ENCODE data around the gene MEIS1.

Gene MEIS1

GRCh38 chr2:66405473-66405872 lies 29.5 kb upstream of the MEIS1 start:
- DNase-seq: no peak
- Histone ChIP-seq H3K27ac (no peak overlapping the region), H3K27me3 (replicated peaks) (no peaks in the 10 kb centered on the region), H3K36me3 (replicated peaks) (no peaks in the 10 kb centered on the region), H3K4me3 (ENCODE audit: low read depth, low read length) (no peak overlapping the region)
- TF ChIP-seq, protein P1, sequence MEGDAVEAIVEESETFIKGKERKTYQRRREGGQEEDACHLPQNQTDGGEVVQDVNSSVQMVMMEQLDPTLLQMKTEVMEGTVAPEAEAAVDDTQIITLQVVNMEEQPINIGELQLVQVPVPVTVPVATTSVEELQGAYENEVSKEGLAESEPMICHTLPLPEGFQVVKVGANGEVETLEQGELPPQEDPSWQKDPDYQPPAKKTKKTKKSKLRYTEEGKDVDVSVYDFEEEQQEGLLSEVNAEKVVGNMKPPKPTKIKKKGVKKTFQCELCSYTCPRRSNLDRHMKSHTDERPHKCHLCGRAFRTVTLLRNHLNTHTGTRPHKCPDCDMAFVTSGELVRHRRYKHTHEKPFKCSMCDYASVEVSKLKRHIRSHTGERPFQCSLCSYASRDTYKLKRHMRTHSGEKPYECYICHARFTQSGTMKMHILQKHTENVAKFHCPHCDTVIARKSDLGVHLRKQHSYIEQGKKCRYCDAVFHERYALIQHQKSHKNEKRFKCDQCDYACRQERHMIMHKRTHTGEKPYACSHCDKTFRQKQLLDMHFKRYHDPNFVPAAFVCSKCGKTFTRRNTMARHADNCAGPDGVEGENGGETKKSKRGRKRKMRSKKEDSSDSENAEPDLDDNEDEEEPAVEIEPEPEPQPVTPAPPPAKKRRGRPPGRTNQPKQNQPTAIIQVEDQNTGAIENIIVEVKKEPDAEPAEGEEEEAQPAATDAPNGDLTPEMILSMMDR (IDR thresholded peaks at IDR 0.05; ENCODE audit: low read depth, low read length, missing control alignments): no peak
- in situ Hi-C loops (cut with HindIII; ENCODE audit: low pct_ligation_motif_present, low sequenced_read_pairs): no loop called here

DNA sequence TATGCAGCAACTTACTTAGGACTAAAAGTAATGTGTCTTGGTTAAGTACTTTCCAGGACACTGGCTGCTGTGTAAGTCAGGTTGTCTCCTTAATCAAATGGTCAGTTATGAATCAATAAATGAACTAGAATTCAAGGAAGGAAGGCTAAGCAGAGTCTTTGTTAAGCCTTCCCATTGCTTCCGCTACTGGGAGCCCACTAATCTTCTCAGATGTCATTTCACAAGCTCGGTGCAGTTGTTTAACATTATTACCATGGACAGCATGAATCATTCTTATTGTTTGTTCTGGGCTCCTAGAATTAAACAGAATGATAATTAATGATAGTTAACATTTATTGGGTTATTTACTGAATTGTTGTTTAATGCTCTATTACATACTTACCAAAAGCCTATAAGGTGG lies 26.0 kb upstream of the MEIS1 start:
- Histone ChIP-seq H3K27me3 (replicated peaks) (no peaks in the 10 kb centered on the region), H3K4me3 (ENCODE audit: low read depth, low read length) (no peak overlapping the region), H3K27ac (no peak overlapping the region), H3K36me3 (replicated peaks) (no peaks in the 10 kb centered on the region)
- in situ Hi-C loops (cut with HindIII; ENCODE audit: low pct_ligation_motif_present, low sequenced_read_pairs): no loop called here
- no peak for DNase-seq
- TF ChIP-seq, protein P1 (IDR thresholded peaks at IDR 0.05; ENCODE audit: low read depth, low read length, missing control alignments): no peak

DNA sequence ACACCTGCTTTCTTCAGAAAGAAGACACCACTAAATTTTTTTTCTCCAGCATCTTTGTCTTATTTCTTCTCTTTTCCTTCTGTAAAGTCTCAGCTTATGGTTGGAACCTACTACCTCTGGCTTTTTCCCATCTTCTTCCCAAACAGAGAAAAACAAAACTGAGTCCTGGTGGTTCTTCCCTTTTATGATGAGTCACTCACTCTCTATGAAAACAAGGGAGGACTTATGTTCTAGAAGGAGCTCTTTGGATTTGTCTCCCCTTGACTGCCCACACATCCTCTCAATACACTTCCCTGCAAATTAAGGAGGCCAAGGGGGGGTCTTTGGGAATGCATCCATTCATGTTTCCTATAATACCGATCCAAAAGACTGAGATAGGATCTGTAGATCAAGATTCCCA lies 22.1 kb upstream of the MEIS1 start:
- TF ChIP-seq, protein P1 (IDR thresholded peaks at IDR 0.05; ENCODE audit: low read depth, low read length, missing control alignments): no peak

GRCh38 chr2:66414896-66415295 lies 20.0 kb upstream of the MEIS1 start:
- Histone ChIP-seq H3K27me3 (replicated peaks) (no peaks in the 10 kb centered on the region), H3K4me3 (ENCODE audit: low read depth, low read length) (no peak overlapping the region), H3K27ac (no peak overlapping the region), H3K36me3 (replicated peaks) (no peaks in the 10 kb centered on the region)
- DNase-seq: no peak
- TF ChIP-seq, protein P1 (IDR thresholded peaks at IDR 0.05; ENCODE audit: low read depth, low read length, missing control alignments): no peak
- in situ Hi-C loops (cut with HindIII; ENCODE audit: low pct_ligation_motif_present, low sequenced_read_pairs): no loop called here

More for the DNA sequence above, 22.1 kb upstream of the MEIS1 start:
- Histone ChIP-seq H3K36me3 (replicated peaks) (no peaks in the 10 kb centered on the region), H3K4me3 (ENCODE audit: low read depth, low read length) (no peak overlapping the region), H3K27me3 (replicated peaks) (no peaks in the 10 kb centered on the region), H3K27ac (no peak overlapping the region)
- DNase-seq: no peak
- in situ Hi-C loops (cut with HindIII; ENCODE audit: low pct_ligation_motif_present, low sequenced_read_pairs): no loop called here

DNA sequence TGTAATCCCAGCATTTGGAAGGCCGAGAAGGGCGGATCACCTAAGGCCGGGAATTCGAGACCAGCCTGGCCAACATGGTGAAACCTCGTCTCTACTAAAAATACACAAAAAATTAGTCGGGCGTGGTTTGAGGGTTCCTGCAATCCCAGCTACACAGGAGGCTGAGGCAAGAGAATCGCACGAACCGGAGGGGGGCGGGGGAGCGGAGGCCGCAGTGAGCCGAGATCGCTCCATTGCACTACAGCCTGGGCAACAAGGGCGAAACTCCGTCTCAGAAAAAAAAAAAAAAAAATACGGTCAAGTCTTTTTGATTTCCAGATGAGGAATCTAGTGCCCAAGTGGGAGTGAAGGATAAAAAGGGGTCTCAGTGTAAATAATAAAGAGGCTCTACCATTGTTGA lies 16.5 kb upstream of the MEIS1 start:
- in situ Hi-C loops (cut with HindIII; ENCODE audit: low pct_ligation_motif_present, low sequenced_read_pairs): no loop called here
- no peaks in the 10 kb centered on the region for H3K36me3 ChIP-seq (replicated peaks)
- DNase-seq: no peak
- peaks cover 4% of the 10 kb centered on the region for H3K27me3 ChIP-seq (replicated peaks)
- no peak overlapping the region for H3K4me3 ChIP-seq (ENCODE audit: low read depth, low read length)
- TF ChIP-seq, protein P1 (IDR thresholded peaks at IDR 0.05; ENCODE audit: low read depth, low read length, missing control alignments): no peak
- no peak overlapping the region for H3K27ac ChIP-seq

- in situ Hi-C loops (cut with HindIII; ENCODE audit: low pct_ligation_motif_present, low sequenced_read_pairs): no loop called here
- DNase-seq: no peak
- Histone ChIP-seq H3K27ac (no peak overlapping the region), H3K4me3 (ENCODE audit: low read depth, low read length) (no peak overlapping the region), H3K36me3 (replicated peaks) (no peaks in the 10 kb centered on the region), H3K27me3 (replicated peaks) (peaks cover 31% of the 10 kb centered on the region)
- TF ChIP-seq, protein P1 (IDR thresholded peaks at IDR 0.05; ENCODE audit: low read depth, low read length, missing control alignments): no peak
Measured at GRCh38 chr2:66421612-66422011, 13.3 kb upstream of the MEIS1 start.

Data from brain microvascular endothelial cell (primary cell).